IMR-90 (cell line): Measurements from ENCODE around the gene TCEAL6.
"Not testable (repeated sequence)": the region's sequence is repeated elsewhere in the genome, so short reads cannot be mapped to it uniquely, and the experiment has no call there.

Experiments used
- BHLHE40 ChIP-seq: fragments of 150-350 bp; IDR thresholded peaks from 2 replicates; pipeline ENCODE4 v1.6.1; 2016; ENCODE audit warnings: mild to moderate bottlenecking, low read depth, low read length
- CTCF ChIP-seq: conservative IDR thresholded peaks from 2 replicates; pipeline ENCODE4 v1.5.1; 2012; ENCODE audit warnings: mild to moderate bottlenecking, low read depth, low read length, improper control_type of control experiment
- ELK1 ChIP-seq: fragments of 150-350 bp; IDR thresholded peaks from 2 replicates; pipeline ENCODE4 v1.6.1; 2016; ENCODE audit warnings: low read depth, mild to moderate bottlenecking, low read length, moderate library complexity, borderline replicate concordance
- FOS ChIP-seq: fragments of 150-350 bp; IDR thresholded peaks from 2 replicates; pipeline ENCODE4 v1.6.1; 2016; ENCODE audit warnings: low read depth, low read length
- MAFK ChIP-seq: IDR thresholded peaks from 2 replicates; pipeline ENCODE4 v1.6.1; 2012; ENCODE audit warnings: low read depth, low read length, improper control_type of control experiment
- POLR2A ChIP-seq: IDR thresholded peaks from 2 replicates; pipeline ENCODE4 v1.6.1; 2012; ENCODE audit warnings: mild to moderate bottlenecking, low read depth, low read length
- RAD21 ChIP-seq: IDR thresholded peaks from 2 replicates; pipeline ENCODE4 v1.6.1; 2012; ENCODE audit warnings: low read length, improper control_type of control experiment
- RCOR1 ChIP-seq: IDR thresholded peaks from 2 replicates; pipeline ENCODE4 v1.6.1; 2012; ENCODE audit warnings: mild to moderate bottlenecking, low read length, improper control_type of control experiment; ENCODE audit not compliant: insufficient replicate concordance

- TF ChIP-seq POLR2A, CTCF, RAD21, BHLHE40, RCOR1, ELK1, FOS, MAFK: not testable (repeated sequence)
These were observed 1.4 kb downstream of the TCEAL6 start for GRCh38 chrX:102140876-102141275.
